Ovary (tissue), 3 donors: ENCODE data around the gene ACYP2.

ENCODE experiments used
- POLR2A ChIP-seq: fragments of 450-650 bp; IDR thresholded peaks from one replicate; pipeline ENCODE4 v1.6.1; 2017; ENCODE audit warnings: antibody characterized with exemption, mild to moderate bottlenecking, moderate library complexity
- TF ChIP-seq, protein P1 (sequence below), 3 donors: fragments of 450-650 bp in 2 of 3; fragments of 200-600 bp in 1 of 3; IDR thresholded peaks; one replicate each; pipeline versions ENCODE4 v1.5.1 to v1.8.0; 2016 to 2022; ENCODE audit warnings: antibody characterized with exemption in 3 of 3, mild to moderate bottlenecking in 1 of 3
- donor health status: DM: no; HTN: no; CAD: no.

DNA sequence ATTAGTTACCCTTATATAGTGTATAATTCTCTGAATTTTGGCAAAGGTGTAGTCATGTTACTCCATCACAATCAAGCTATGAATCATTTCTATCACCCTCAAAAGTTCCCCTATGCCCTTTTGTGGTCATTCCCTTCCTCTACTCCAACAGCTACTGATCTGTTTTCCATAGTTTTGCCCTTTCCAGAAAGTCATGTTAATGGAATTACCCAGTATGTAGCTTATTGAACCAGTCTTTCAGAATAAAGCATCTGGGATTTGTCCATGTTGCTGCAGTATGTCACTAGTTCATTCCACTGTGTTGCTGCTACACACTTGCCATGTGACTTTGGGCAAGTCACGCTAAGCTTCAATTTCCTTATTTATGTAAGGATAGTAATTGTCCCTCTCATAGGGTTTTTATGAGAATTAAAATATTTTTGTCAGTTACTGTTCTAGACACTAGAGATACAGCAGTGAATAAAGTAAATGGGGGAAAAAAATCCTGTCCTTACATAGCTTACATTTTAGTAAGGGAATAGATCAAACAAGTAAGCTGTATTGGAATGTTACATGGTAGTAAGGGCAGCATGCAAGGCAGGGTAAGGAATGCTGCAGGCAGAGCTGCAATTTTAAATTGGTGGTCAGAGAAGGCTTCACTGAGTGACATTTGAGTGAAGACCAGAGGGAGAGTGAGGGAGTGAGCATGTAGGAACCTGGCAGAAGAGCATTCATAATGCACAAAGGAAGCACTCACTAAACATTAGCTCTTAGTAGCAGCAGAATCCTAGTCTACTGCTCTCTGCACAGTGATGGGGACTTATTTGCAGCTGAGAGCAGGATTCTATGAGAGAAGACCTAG is 220.9 kb downstream of the ACYP2 start:
- TF ChIP-seq, protein P1, sequence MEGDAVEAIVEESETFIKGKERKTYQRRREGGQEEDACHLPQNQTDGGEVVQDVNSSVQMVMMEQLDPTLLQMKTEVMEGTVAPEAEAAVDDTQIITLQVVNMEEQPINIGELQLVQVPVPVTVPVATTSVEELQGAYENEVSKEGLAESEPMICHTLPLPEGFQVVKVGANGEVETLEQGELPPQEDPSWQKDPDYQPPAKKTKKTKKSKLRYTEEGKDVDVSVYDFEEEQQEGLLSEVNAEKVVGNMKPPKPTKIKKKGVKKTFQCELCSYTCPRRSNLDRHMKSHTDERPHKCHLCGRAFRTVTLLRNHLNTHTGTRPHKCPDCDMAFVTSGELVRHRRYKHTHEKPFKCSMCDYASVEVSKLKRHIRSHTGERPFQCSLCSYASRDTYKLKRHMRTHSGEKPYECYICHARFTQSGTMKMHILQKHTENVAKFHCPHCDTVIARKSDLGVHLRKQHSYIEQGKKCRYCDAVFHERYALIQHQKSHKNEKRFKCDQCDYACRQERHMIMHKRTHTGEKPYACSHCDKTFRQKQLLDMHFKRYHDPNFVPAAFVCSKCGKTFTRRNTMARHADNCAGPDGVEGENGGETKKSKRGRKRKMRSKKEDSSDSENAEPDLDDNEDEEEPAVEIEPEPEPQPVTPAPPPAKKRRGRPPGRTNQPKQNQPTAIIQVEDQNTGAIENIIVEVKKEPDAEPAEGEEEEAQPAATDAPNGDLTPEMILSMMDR (IDR thresholded peaks at IDR 0.05), result no peak
- TF ChIP-seq POLR2A, result no peak
